H1 (cell line): Measurements from ENCODE around the gene KLHL5. TPM values are rescaled to one million over a fixed set of nuclear protein-coding genes. Genes with fewer than 3 reads are reported as not detected.

Experiments
- EZH2 ChIP-seq: fragments of 200-600 bp; sonication (generic); IDR thresholded peaks from 2 replicates; pipeline ENCODE4 v1.7.1; 2012; ENCODE audit warnings: low read depth, mild to moderate bottlenecking, moderate library complexity, low read length, inconsistent platforms; ENCODE audit not compliant: severe bottlenecking
- SIRT6 ChIP-seq: IDR thresholded peaks from one replicate; pipeline ENCODE4 v1.7.1; 2012; ENCODE audit warnings: low read length, inconsistent platforms
- TCF12 ChIP-seq: IDR thresholded peaks from 2 replicates; pipeline ENCODE4 v1.6.1; 2011; ENCODE audit warnings: low read depth, mild to moderate bottlenecking, low read length
- ZNF274 ChIP-seq: IDR thresholded peaks from 2 replicates; pipeline ENCODE4 v1.7.0; 2012; ENCODE audit warnings: low read length, borderline replicate concordance; ENCODE audit errors: extremely low read depth
- polyA plus RNA-seq, 7 experiments: library from polyadenylated mRNA; depleted of rRNA in 3 of 7; stranded (reverse) in 5 of 7; unstranded in 2 of 7; fragments of >200 nt in 5 of 7; fragments of 200-250 nt in 2 of 7; gene quantifications; 1 replicate in 5 of 7; 2 replicates in 1 of 7; 4 replicates in 1 of 7; pipeline versions ENCODE4 v1.2.1 to v1.2.3, GENCODE V29; 2011 to 2013; ENCODE audit warnings: missing spikeins in 2 of 7, mixed read lengths in 2 of 7
- total RNA-seq: library from RNA; stranded (reverse); fragmentation: NEBNext Ultra II Directional; extraction: Animal tissue kit (Norgen Biotek cat#: 25700); gene quantifications from 2 replicates; pipeline ENCODE4 v1.2.1, GENCODE V29; 2021

KLHL5 gene
- total and polyA plus RNA-seq, 2 of the 8 experiments (the other 6 are each of a cell fraction or from before 2014, with no cell fraction given), result 13.0 to 23.6 TPM

DNA sequence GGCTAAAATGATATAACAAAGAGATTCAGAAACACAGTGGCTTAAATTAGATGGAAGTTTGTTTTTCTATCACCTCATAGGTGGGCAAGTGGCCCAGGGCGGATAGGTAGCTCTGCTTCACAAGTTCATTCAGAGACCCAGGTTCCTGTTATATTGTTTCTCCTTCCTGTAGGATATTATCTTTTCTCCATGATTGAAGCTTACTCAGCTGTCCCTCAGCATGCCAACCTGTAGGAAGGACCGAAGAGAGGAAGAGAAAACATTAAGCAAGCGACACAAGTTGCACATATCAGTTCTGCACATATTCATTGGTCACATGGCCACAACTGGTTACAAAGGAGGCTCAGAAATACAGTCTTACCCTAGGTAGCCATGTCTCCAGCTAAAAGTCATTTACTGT lies 6.9 kb downstream of the KLHL5 start (continued):
- TF ChIP-seq TCF12, result no peak
- no peak for TF ChIP-seq ZNF274
- no peak for TF ChIP-seq SIRT6
- no peak for TF ChIP-seq EZH2
